GM12878 (cell line): ENCODE measurements around the gene CNOT11. TPM values are rescaled to one million over a fixed set of nuclear protein-coding genes. Genes with fewer than 3 reads are reported as not detected.

Experiments used
- BACH1 ChIP-seq: fragments of 450-650 bp; IDR thresholded peaks from 2 replicates; pipeline ENCODE4 v1.6.1; 2017; ENCODE audit warnings: mild to moderate bottlenecking, borderline replicate concordance
- E2F4 ChIP-seq: IDR thresholded peaks from 2 replicates; pipeline ENCODE4 v1.6.1; 2012; ENCODE audit warnings: low read depth, low read length, improper control_type of control experiment
- ETV6 ChIP-seq, 2 experiments: fragments of 450-650 bp in 1 of 2; IDR thresholded peaks in 1 of 2; conservative IDR thresholded peaks in 1 of 2; 2 replicates each; pipeline ENCODE4 v1.6.1; 2014; ENCODE audit warnings: antibody characterized with exemption in 1 of 2, borderline replicate concordance in 1 of 2, low read depth in 1 of 2, mild to moderate bottlenecking in 1 of 2, moderate library complexity in 1 of 2
- NKRF ChIP-seq: fragments of 450-650 bp; conservative IDR thresholded peaks from 2 replicates; pipeline ENCODE4 v1.6.1; 2017; ENCODE audit warnings: mild to moderate bottlenecking, moderate library complexity
- NR2F1 ChIP-seq: fragments of 450-650 bp; conservative IDR thresholded peaks from 2 replicates; pipeline ENCODE4 v1.6.1; 2017; ENCODE audit warnings: mild to moderate bottlenecking
- PBX3 ChIP-seq: IDR thresholded peaks from 2 replicates; pipeline ENCODE4 v1.6.1; 2011; ENCODE audit warnings: mild to moderate bottlenecking, low read depth, low read length, moderate library complexity; ENCODE audit not compliant: insufficient replicate concordance
- RAD21 ChIP-seq: IDR thresholded peaks from 2 replicates; pipeline ENCODE4 v1.6.1; 2011; ENCODE audit warnings: mild to moderate bottlenecking, low read depth, low read length, moderate library complexity; ENCODE audit not compliant: insufficient read depth
- RFX5 ChIP-seq: IDR thresholded peaks from 2 replicates; pipeline ENCODE4 v1.6.1; 2011; ENCODE audit warnings: low read depth, low read length, improper control_type of control experiment
- SMAD5 ChIP-seq: IDR thresholded peaks from 2 replicates; pipeline ENCODE4 v1.6.1; 2016; ENCODE audit warnings: antibody characterized with exemption, low read depth
- SMC3 ChIP-seq: IDR thresholded peaks from 2 replicates; pipeline ENCODE4 v1.6.1; 2011; ENCODE audit warnings: low read length, improper control_type of control experiment, borderline replicate concordance
- TAF1 ChIP-seq: IDR thresholded peaks from 2 replicates; pipeline ENCODE4 v1.6.1; 2011; ENCODE audit warnings: mild to moderate bottlenecking, low read depth, low read length, borderline replicate concordance
- ZNF592 ChIP-seq: fragments of 450-650 bp; IDR thresholded peaks from 2 replicates; pipeline ENCODE4 v1.6.1; 2017; ENCODE audit warnings: mild to moderate bottlenecking, moderate library complexity
- polyA plus RNA-seq, 11 experiments: library from polyadenylated mRNA; depleted of rRNA in 4 of 11; unstranded in 6 of 11; stranded (reverse) in 5 of 11; fragments of >200 nt; fragmentation: Nextera tagmentation in 4 of 11; fragmentation: Illumina TruSeq in 1 of 11; extraction: Ambion mirVana in 4 of 11; extraction: Trizol in 1 of 11; gene quantifications; 1 replicate in 1 of 11; 2 replicates in 10 of 11; pipeline versions ENCODE4 v1.2.1 to v1.2.3, GENCODE V29; 2011 to 2016; ENCODE audit warnings: inconsistent platforms in 2 of 11, missing spikeins in 2 of 11, low read depth in 1 of 11
- total RNA-seq, 4 experiments: library from RNA; depleted of rRNA in 3 of 4; stranded (reverse); fragments of >200 nt in 3 of 4; fragmentation: Illumina TruSeq in 1 of 4; extraction: Trizol in 1 of 4; gene quantifications; 2 replicates each; pipeline versions ENCODE4 v1.2.1 to v1.2.3, GENCODE V29; 2013 to 2021

The CNOT11 gene
- total and polyA plus RNA-seq, 10 of the 15 experiments (the other 5 are each of a cell fraction or from before 2014, with no cell fraction given): 10.8 to 111 (median 50.5) TPM

- TF ChIP-seq PBX3: no peak
- TF ChIP-seq RFX5: no peak
- TF ChIP-seq SMAD5: no peak
- no peak for TF ChIP-seq NKRF
- TF ChIP-seq SMC3: peak; percentile 38; the same call in 1 of the 2 replicates
- no peak for TF ChIP-seq ETV6 (conservative IDR thresholded peaks at IDR 0.05 in 1 of 2, IDR thresholded peaks at IDR 0.05 in 1 of 2; ENCODE audit: borderline replicate concordance in 1 of 2, low read depth in 1 of 2)
- TF ChIP-seq RAD21: peak; percentile 44
- no peak for TF ChIP-seq TAF1
- no peak for TF ChIP-seq E2F4
- TF ChIP-seq BACH1: no peak
- no peak for TF ChIP-seq NR2F1
- TF ChIP-seq ZNF592: no peak
Observed at GRCh38 chr2:101205521-101206479, 46.9 kb upstream of the CNOT11 start (continued).
